GM21825 (cell line): ENCODE data around the gene MS4A10.
"Not testable (repeated sequence)": the region's sequence is repeated elsewhere in the genome, so short reads cannot be mapped to it uniquely, and the experiment has no call there.

Experiments
- ATAC-seq: cut with Tn5 transposase; IDR thresholded peaks from one replicate; pipeline ENCODE4 v1.9.1; 2021; ENCODE audit warnings: mild to moderate bottlenecking, moderate library complexity; ENCODE audit not compliant: unreplicated experiment

The MS4A10 gene

DNA sequence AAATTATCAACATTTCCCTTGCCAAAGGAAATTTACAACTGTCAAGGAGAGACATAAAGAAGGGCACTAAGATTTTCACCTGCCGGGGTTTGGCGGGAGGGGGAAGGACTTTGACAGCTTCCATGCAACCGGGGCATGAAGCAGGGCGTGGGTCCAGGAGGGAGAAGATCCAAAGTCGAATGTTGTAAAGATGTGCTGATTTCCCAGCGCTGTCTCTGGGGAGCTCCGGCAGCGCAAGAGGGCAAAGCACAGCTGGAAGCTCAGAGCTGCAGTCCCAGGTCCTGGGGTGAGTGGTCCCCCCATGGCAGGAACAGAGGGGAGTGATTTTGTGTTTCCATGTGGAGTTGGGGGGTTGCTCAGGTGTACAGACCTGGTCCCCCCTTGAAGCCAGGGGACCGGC lies at the start of gene MS4A10:
Gene MS4A10 (plus strand): TSS at position 198 of the 400 bp plus-strand sequence. CDS start 5,003 bp downstream, outside the sequence.
- no peak for ATAC-seq

DNA sequence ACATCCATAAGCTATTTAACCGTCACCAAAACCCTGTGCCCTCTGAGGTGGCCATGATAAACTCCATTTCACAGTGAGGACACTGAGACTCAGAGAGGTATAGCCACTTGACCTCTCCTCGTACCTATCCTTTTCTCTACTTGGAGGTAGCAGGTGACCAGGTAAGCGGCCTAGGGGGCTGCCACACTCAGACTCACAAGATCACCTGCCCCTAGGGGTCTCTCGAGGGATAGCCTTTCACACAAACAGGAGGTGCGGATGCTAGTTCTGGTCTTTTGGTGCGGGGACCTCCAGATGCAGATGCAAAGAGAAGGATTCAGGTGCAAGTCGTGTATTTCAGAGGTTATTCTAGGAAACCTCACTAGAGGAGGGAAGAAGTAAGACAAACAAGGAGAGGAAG lies 46.0 kb upstream of the MS4A10 start:
- ATAC-seq: no peak

DNA sequence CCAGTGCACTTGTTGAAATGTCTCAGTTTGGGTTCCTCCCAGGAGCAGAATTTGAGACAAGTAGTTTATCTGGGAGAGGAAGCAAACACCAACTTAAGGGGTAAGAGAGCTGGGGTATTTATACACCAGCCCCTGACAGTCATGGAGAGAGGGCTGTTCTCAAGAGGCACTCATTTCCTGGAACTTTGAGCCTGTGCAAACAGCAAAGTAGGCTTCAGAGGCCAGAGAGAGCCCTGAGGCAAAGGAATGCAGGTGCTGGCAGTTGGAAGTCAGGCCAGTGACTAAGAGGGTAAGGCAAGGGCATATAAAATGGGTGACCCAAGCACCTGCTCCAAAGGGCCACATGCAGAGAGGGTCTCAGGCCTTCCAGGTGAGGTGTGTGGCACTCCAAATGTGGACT lies 44.6 kb upstream of the MS4A10 start:
- no peak for ATAC-seq

DNA sequence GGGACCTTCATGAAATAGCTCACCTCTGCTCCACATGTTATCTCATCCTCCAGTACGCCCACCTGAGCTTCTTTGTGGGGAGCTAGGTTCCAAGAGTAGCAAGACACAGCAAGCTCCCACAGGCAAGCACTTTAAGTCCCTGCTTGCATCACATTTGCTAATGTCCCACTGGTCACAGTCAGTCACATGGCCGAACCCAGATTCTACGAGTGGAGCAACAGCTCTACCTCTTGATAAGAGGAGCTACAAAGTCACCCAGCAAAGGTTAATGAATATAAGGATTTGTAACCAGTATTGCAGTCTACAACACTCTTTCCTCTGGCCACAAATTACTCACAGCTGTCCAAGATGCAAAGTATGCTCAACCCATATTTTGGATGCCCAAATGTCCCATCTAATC lies 43.7 kb upstream of the MS4A10 start:
- no peak for ATAC-seq

DNA sequence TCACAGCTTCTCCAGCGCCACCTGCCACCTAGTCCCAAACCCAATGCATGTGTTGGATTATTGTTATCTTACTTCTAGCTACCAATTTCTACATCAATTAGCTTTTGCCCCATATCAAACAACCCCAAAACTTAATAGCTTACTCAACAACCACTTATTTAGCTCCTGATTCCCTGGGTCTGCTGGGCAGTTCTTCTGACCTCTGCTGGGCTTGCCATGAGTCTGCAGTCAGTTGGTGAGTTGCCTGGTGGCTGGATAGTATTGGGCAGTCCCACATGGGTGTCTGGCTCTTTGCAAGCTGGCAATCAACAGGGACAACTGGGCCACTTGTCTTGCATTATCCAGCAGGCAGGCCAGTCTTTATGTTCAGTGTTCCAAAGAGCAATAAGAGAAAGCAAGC lies 42.1 kb upstream of the MS4A10 start:
- no peak for ATAC-seq

DNA sequence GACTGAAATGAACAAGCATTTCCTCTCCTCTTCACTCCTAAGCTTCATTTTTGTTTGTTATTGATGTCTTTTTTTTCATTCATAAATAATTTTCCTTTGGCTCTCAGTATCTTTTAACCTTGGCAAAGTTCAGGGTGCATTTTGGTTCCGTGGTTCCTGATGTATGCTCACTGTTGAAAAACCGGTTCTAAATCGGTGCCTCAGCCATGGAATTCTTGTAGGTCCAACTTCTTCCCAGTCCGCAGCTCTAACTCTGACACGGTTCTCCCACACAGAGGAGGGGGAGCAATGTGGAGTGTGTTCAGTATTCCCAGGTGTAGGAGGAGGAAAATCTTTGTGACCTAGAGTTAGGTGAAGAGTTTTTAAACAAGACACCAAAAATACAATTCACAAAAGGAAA lies 41.0 kb upstream of the MS4A10 start:
- ATAC-seq: no peak

DNA sequence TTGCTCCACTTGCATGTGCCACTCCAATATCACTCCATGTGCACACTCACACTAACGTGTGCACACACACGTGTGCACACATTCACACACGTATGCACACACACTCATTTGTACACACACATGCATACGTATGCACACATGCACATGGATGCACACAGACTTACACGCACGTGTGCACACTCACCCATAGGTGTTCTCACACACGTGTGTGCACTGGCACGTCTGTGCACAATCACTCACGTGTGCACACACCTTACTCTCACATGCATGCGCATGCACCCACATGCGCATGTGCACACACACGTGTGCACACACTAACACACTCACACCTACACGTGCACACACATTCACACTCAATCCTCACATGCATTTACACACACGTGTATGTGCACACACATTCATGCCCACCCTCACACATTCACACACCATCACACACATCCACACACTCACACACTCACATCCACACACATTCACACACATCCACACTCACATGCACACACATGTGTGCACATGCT lies 37.7 kb upstream of the MS4A10 start:
- no peak for ATAC-seq

DNA sequence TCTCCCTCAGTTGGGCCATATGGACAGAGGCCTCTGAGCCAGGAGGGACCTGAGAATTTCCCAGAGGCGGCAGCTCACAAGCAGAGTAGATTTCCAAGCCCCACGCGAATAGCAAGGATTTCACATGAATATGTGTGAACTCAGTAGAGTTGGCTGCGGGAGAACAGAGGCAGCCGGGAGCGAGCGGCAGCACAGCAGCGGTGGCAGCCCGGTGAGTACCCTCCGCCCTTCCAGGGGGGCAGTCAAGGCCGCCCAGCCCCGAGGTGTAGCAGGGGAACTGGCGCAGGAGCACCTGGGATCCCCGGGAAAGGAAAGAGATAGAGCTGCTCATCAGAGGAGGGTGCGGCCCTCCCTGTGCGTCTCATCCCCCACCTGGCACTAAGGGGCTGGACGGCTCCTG lies 36.9 kb upstream of the MS4A10 start:
- no peak for ATAC-seq

DNA sequence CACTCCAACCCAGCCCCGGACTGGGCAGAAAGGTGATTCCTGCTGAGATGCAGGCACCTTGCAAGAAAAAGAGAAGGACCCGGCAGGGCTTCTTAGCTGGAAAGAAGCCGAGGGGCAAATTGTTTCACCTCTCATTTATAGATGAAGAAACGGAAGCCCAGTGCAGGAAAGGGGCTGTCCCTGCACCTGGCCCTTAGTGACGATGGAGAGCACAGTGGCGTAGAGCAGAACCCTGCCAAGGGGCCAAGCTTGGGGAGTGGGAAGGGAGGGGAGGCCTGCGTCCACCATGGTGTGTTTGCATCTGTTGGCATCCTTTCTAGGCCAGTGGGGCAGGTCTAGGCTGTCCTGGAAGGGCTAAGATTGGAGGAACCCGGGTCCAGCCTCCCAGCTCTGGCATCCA lies 36.3 kb upstream of the MS4A10 start:
- no peak for ATAC-seq

DNA sequence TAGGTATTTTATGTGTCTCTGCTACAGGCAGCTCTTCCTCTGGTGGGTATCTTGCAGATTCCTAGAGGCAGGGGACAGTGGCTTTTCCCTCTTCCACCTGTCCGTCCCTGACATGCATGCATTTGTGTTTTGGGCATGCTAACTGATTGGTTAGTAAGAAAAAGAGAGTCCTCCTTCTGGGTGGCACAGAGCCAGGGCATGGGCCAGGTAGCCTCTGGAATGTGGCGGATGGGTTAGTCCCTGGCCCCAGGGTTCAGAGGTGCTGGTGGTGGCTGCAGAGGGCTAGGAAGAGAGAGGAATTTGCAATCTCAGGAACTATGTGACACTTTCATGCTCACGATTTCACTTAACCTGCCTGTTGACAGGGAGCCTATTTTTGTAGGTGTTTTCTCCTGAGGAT lies 34.2 kb upstream of the MS4A10 start:
- ATAC-seq: no peak

DNA sequence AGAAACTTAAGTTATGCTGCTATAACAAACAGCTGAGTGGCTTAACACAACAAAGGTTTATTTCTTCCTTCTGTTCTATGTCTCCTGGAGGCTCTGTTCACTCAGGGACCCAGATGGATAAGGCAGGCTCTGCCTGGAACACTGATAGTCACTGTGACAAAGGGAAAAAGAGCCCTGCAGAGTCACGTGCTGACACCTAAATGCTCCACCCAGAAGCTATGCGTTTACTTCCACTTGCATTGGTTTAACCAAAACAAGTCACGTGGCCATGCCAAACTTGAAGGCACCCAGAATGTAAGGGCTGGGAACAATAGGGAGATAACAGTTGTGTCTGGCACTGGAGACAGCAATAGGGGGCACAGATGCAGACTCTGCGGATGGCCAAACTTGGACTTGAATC lies 31.8 kb upstream of the MS4A10 start:
- ATAC-seq: no peak

DNA sequence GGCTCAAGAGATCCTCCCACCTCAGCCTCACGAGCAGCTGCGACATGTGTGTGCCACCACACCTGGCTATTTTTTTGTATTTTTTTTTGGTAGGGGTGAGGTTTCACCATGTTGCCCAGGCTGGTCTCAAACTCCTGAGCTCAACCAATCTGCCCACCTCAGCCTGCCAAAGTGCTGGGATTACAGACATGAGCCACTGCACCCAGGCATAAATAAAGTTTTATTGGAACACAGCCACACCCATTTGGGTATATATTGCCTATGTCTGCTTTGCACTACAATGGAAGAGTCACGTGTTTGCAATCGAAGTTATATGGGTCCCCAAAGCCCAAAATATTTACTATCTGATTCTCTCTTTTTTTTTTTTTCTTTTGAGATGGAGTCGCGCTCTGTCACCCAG lies 30.2 kb upstream of the MS4A10 start:
- ATAC-seq: no peak

DNA sequence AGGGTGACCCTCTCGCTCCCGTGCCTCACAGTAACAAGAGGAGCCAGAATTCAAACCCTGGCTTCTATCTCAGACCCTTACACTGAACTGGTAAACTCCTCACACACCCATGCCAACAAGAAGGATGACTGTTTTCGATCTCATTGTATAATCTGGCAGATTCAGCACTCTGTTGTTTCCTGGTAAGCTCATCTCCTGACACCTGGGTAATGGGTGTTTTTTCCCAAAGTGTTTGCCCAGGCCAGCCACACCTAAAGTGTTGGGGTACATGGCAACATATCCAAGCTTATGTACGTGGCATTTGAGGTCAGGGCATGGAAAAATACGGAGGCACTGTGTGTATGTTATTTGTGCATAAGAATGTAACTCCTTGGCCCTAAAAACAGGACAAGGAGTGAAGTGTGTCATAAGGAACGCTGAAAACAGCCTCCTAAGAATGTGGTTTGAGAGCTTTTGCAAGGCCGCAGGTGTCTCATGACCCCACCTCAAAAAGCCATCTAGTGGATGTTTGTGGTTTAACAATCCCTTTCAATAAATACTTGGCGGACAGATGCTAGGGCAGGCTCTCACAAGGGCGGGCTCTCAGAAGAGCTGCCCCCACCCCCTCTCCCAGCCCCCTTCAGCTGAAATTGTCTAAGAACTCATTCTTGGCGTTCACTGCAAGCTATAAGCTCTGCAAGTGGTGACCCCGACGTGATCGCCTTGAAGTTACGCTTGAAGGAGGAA lies 28.7 kb upstream of the MS4A10 start, which contains the start of gene MS4A15:
Gene MS4A15 (plus strand): TSS at position 561 of the 726 bp plus-strand sequence. CDS start 6,867 bp downstream, outside the sequence.
- no peak for ATAC-seq

DNA sequence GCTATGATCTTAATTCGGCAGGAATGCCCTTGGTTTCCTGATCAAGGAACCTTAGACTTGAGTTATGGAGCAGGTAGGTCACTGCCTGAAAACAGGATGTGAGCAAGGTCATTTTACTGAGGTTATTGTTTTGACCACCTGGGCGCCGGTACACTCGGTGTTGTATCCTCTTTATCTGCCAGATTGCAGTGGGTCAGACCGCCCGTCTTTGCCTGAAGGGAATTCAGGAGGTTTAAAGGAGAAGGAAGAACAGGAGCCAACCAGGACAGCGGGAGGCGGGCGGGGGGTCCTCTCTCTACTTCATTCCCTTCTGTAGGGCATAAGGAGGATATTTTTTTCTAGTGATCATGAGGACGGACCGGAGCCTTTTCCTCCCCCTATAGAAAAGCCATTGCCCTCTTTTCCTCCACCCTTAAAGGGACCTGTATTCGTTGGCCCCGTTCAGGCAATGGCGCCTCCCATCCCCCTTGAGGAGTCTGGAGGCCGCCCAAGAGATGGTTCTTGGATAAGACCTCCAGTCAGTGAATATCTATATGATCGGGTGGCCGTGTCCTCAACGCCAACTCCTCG lies 27.8 kb upstream of the MS4A10 start:
- no peak for ATAC-seq

DNA sequence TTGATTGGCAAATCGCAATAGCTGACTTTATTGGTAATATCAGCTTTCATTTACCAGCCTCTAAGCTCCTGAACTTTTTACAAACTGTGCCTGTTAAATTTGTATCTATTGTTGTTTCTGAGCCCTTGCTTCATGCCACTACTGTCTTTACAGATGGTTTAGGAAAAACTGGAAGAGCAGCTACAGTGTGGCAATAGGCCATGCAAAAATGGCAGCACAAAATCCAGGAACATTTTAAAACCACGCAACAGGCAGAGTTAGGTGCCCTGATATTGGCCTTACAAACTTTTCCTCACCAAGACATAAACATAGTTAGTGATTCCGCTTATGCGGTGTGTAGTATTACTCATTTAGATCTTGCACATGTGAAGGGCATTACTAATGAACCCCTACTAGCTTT lies 26.5 kb upstream of the MS4A10 start:
- ATAC-seq: not testable (repeated sequence)

DNA sequence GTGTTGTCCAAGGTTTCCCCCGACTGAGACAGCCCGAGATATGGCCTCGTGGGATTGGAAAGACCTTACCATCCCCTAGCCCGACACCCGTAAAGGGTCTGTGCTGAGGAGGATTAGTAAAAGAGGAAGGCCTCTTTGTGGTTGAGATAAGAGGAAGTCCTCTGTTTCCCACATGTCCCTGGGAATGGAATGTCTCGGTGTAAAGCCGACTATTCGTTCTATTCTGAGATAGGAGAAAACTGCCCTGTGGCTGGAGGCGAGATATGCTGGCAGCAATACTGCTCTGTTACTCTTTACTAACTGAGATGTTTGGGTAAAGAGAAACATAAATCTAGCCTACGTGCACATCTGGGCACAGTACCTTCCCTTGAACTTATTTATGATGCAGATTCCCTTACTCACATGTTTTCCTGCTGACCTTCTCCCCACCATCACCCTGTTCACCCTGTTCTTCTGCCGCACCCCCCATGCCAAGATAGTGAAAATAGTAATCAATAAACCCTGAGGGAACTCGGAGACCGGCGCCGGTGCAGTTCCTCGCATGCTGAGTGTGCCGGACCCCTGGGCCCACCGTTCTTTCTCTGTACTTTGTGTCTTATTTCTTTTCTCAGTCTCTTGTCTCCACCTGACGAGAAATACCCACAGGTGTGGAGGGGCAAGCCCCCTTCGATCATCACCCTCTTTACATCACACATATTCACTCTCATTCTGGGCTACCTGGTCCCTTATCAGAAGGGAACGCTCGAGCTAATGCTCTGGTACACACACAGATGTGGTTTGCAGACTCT lies 25.5 kb upstream of the MS4A10 start:
- not testable (repeated sequence) for ATAC-seq

DNA sequence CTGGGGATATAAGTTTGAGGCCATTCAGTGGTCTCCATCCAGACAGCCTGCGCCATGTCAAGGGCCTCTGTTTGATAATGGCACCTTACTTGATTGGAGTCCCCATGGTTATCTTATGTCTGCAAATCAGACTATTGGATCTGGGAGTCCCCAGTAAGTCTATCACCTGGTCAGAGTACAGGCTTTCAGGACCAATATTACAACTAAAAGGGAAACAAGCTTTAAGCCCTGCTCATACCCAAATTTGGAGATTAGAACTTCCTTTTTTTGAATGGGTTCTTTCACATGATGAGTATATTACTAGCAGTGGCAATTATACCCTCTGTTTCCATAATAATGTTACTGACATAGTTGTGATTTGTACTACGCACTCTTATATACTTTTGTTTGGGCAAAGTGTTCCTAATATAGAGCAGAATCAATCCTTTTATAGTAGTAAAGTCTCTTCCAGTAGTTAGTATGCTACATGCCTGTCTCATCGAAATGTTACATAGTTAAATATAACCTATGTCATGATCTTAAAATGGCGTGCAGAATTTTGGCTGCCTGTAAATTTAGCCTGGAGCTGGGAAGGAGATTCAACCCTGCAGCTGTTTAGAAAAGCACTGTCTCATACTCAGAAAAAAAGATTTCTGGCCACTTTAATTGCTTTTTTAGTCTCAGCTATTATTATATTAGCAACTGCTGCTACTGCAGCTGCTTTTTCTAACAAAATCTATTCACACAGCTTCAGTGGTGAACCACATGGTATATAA lies 23.5 kb upstream of the MS4A10 start:
- ATAC-seq: no peak

DNA sequence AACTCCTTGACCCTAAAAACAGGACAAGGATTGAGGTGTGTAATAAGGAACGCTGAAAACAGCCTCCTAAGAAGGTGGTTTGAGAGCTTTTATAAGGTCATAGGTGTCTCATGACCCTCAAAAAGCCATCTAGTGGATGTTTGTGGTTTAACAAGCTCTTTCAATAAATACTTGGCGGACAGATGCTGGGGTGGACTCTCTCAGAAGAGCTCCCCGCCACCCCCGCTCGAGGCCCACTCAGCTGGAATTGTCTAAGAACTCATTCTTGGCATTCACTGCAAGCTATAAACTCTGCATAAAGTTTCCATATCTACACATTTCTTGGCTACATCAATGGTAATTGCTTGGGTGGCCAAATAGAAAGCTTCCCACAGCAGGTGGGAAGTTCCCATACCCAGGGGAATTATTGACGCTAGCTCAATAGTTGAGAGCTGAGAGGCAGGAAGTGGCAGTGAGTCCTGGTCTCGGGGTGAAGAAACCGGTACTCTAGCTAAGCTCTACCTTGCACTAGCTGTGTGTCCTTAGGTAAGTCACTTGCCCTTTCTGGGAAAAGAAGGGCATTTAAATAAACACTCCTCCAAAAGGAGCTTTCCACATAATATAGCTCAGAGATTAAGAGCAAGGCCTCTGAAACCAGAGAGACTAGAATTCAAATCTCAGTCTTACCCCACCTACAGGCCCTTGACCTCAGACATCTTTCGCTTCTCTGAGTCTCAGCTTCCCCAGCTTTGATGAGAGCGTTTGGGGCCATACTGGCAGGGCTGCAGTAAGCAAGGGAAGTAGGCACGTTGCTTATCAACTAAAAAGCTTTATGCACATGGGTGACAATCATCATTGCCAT lies 22.1 kb upstream of the MS4A10 start:
- ATAC-seq: peak; percentile 66

DNA sequence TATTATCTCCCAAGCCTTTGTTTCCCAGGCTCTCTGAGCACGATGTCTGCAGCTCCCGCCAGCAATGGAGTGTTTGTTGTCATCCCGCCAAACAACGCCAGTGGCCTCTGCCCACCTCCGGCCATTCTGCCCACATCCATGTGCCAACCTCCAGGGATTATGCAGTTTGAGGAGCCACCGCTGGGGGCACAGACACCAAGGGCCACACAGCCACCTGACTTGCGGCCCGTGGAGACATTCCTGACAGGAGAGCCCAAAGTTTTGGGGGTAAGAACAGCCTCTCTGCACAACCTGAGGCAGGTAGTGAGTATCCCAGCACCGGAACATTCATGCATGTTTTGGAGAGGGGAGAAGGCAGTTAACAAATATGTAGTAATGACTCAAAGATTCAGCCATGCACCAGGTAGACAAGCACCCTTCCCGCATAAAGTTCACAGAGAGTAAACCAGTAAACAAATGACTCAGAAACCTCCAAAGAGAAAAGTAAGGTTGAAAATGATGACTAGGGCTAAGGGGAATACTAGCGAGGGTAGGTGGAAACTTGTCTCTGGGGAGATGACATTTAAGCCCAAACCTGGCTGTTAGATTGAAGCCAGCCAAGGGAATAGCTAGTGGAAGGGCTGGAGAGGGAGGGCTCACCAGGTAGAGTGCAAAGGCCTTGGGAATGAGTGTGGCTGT lies 21.3 kb upstream of the MS4A10 start:
- ATAC-seq: peak; percentile 26

DNA sequence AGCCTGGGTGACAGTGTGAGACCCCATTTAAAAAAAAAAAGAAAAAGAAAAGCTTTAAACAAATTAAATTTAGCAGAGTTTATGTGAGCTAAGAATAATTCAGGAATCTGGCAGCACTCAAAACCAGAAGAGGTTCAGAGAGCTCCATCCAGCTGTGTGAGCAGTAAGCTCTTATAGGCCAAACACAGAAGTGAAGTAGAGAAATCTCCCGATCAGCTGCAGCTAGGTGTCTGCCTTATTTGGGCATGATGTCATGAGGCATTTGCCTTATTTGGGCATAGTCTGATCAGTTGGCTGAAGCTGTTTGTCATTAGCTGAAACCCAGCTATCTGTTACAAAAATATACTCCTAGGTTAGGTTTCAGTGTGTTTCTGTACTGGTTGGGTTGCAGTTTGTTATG lies 20.3 kb upstream of the MS4A10 start:
- ATAC-seq: peak; percentile 50
